GM18870 (cell line): ENCODE measurements around the gene ME3.
A peak's percentile ranks its signal among the peaks of the same experiment; 100 is the strongest.

Experiments
- ATAC-seq: cut with Tn5 transposase; IDR thresholded peaks from one replicate; pipeline ENCODE4 v1.9.1; 2021; ENCODE audit warnings: moderate library complexity; ENCODE audit not compliant: unreplicated experiment

ME3 gene

GRCh38 chr11:86495351-86495750 lies 177.1 kb downstream of the ME3 start:
- ATAC-seq = no peak

DNA sequence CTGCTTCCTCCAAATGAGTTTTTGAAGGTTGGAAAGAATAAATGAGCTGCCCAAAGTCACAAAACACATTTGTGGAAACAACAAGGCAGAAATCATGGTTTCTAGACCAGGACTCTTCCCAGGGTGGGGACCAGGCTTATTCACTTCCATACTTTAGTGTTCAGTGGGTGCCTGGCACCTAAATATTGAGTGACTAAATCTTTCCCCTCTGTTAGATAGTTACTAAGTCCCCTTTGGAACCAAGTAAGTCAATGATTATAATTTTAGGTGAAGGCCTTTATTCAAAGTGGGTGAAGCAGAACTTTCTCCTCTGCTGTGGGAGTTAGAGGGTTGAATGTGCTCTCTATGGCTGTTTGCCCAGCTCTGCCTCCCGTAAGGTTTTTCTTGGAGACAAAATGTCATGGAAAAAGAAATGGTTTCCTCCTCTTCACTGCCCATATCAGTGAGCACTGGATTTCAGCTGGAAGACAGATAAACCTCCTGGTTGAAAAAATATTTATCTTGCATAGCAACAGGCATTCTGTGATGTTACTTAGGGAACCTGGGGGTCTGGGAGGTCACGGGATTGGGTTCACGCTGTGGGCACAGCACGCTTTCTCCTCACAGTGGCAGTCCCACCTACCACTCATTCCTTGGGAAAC lies 179.9 kb downstream of the ME3 start:
- no peak for ATAC-seq

DNA sequence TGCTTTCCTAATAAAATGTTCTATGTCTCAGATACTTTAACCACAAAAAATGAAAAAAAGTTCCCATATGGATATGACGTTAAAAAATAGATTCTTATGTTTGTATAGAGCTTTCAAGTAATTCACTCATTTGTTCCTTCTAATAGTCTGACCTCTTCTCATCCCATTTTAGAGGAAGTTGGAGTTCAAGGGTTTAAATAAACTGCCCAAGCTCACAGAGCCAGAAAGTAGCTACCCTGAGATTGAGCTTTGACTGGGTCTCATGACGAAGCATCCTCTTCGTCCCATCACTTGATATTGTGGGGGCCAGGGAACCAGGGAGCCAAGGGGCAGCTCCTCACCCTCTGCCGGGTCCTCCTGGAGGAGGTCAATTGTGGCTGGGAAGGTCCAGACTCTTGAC lies 181.4 kb downstream of the ME3 start:
- ATAC-seq = no peak

- ATAC-seq = no peak
These were observed 181.8 kb downstream of the ME3 start for GRCh38 chr11:86490582-86490981.

DNA sequence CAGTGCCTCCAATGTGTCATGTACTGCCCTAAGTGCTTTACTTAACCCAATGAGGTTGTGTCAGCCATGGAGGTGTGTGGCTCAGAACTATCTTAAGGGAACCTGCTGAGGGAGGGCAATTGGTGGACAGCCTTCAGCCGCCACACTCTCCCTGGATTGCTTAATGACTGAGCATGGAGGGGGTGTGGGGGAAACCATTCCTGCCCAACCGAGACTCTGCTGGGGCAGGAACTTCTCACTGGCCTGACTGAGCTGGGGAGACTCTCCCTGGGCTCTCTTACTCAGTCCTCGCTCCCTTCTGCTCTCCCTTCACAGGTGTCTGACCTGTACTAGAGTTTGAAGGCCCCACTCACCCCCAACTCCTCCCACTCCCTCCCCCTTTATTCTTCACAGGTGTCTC lies 183.0 kb downstream of the ME3 start:
- no peak for ATAC-seq

GRCh38 chr11:86488553-86488952 lies 183.9 kb downstream of the ME3 start:
- ATAC-seq = no peak

DNA sequence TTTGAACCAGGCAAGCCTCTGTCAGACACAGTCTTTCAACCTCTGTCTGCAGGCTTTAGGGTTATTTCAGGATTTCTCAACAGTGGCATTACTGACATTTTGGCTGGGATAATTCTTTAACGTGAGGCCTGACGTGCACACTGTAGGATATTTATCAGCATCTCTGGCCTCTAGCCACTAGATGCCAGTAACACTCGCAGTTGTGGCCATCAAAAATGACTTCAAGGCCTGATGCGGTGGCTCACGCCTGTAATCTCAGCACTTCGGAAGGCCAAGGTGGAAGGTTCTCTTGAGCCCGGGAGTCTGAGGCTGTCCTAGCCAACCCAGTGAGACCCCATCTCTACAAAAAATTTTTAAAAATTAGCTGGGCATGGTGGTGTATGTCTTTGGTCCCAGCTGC lies 184.7 kb downstream of the ME3 start:
- ATAC-seq = no peak

DNA sequence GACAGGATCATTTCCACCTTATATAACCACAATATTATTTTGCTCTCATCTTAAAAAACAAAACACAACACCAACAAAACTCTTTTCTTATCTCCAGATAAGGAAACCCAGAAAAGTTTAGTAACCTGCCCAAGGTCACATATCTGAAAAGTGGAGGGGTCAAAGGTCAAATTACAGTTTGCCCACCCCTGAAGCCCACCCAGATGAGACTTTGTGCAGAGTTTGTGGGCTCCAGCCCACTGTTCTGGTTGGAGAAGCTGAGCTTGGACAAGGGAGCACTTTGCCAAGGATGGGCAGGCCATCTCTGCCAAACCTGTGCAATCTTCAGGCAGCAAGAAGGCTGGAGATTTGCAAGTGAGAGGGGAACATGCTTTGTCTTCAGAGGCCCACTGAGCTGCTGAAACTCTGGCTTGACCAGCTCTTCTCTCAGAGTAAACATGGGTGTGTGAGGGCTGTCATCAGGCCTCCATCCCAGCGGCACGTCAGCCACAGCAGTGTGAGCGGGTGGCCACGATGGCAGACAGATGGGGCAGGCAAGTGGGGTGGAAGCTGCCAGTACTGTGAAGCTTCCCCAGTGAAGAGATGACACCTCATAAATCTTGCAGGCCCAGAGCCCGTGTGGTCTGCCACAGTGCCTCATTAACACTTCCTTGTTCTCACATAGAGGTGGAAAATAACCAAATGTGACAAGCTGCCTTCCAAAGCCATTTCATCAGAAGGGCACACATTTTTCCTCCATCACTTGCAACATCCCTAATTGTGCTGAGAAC lies 186.0 kb downstream of the ME3 start:
- ATAC-seq = peak; percentile 73

- no peak for ATAC-seq
These were observed 187.6 kb downstream of the ME3 start for GRCh38 chr11:86484795-86485166.

GRCh38 chr11:86483940-86484794 lies 188.2 kb downstream of the ME3 start:
- no peak for ATAC-seq

GRCh38 chr11:86483610-86483939 lies 188.8 kb downstream of the ME3 start:
- ATAC-seq = no peak

GRCh38 chr11:86482692-86483091 lies 189.7 kb downstream of the ME3 start:
- ATAC-seq = no peak

DNA sequence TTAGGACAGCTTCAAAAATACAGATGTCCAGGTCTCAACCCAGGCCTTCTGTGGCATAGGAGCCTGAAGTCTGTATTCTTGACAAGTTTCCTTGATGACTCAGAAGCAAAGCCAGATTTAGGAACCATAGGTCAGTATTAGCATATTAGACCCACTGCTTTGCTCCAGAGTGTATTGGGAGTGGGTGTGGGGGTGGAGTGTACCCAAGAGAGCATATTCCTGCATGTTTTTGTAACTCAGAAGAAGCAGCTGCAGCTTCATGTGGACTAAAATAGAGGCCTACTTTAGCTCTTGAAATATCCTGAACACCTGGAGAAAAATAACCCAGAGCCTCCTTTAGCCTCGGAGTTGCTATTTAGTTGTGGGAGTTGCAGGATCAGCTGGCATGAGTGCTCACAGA lies 191.0 kb downstream of the ME3 start:
- ATAC-seq = no peak

- no peak for ATAC-seq
These were observed 194.1 kb downstream of the ME3 start for GRCh38 chr11:86478348-86478747.

GRCh38 chr11:86477495-86478155 lies 194.8 kb downstream of the ME3 start:
- ATAC-seq = no peak

GRCh38 chr11:86476109-86476861 lies 196.1 kb downstream of the ME3 start:
- ATAC-seq = no peak

DNA sequence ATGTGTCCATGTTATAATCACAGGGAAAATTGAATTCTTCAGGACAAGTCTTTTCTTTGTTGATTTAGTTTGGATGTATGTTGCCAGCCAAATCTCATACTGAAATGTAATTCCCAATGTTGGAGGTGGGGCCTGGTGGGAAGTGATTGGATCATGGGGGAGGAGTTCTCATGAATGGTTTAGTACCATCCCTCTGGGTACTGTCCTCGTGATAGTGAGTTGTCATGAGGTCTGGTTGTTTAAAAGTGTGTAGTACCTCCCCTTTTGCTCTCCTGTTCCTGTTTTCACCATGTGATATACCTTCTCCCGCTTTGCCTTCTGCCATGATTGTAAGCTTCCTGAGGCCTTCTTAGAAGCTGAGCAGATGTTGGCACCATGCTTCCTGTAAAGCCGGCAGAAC lies 197.4 kb downstream of the ME3 start:
- ATAC-seq = no peak

DNA sequence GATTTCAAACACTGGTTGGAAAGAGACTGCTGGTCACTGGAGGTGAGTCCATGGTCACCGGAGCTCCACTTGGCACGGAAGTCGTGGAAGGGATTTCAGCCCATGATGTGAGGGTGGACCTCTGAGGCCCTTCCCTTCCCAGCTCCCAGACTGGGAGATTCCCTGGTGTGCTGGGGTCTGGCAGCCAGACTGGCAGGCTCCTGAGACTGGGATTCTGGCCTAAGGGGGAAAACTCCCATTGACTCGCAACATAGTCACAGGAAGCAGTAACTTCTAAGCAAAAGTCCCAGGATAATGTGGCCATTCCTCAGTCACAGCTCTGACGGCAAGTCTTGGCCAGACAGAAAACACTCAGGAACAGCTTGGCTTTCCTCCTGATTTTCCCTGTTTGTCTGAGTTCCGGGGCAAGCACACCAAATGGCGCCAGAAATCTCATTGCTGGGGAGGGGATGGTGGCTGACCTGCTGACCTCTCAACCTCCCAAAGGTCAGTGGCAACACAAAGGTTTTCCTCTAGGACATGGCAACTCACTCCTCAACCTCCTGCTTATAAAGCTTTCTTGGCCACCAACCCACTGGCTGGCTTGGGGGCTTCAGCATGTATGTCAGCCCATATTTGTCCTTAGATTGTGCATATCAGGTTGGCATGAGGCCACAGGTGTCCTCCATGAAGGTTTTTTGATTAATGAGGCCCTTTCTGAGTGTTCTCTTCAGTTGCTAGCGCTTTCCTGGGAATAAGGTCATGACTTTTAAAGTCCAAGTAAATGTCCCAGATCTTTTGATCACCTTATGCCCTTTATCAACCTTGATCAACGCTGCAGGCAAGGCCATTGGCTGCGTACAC lies 198.2 kb downstream of the ME3 start:
- ATAC-seq = no peak

DNA sequence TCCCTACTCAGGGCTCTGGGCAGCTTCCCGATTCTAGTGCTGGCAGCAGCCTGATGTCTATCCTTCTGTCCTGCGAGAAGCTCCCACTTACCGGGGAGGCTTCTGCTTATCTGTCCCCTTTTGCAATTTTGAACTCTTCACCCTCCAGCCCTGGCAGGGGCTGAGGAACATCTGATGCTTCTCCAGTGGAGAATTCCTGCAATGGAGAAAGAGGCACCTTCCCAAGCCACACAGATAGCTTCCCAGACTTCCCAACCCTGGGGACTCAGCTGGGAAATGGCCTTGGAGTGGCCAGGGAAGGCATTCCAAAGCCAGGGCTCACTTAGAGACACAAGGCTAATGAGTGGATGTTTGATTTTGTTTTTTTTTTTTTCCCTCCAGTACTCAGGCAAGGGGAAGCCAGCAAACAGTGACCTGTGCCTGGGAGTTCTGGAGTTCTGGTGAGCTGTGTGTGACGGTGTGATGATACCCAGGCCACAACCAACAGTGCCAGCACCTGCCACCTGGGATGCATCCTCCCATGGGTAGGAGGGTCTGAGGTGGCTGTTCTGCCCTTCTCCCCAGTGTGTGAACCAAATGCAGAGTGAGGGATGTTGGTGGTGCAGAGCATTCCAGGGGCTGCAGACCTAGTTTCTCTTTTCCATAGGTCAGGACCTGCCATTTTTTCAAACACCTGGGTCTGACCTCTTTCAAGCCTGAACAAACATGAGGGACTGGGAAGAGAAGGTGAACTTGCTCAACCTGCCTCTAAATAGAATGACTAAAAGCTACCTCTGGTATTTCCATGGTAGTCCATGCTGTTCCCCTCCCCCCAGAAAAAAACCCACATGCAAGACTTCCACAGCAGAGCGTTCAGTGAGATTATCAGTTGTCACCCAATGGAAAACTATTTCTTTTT lies 202.7 kb downstream of the ME3 start:
- no peak for ATAC-seq
